Measurements from ENCODE around the gene CRIP1.

The CRIP1 gene

DNA sequence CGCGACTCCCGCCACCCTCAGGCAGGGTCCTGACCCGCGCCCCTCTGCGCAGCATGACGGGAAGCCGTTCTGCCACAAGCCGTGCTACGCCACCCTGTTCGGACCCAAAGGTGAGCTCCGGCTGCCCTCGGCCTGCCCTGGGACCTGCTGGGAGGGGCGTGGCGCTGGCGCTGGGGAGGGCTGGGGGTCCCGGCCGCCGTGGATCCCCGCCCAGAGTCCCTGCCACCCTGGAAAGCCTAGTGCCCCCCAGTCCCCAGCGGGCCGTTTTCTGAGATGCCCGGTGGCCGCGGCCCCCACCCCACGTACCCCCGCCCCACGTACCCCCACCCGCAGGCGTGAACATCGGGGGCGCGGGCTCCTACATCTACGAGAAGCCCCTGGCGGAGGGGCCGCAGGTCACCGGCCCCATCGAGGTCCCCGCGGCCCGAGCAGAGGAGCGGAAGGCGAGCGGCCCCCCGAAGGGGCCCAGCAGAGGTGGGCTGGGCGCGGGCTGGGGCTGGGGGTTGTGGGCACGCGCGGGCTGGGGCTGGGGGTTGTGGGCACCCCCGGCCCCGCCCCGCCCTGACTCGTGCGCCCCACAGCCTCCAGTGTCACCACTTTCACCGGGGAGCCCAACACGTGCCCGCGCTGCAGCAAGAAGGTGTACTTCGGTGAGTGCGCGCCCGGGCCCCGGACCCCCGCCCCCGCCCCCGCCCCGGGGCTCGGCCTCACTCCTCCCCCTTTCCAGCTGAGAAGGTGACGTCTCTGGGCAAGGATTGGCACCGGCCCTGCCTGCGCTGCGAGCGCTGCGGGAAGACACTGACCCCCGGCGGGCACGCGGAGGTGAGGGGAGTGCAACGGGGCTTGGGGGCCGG lies 8.1 kb upstream of the CRIP1 start:
- Histone ChIP-seq H3K9me2 (replicated peaks; ENCODE audit: insufficient read depth, low read length) (no peaks in the 10 kb centered on the region), H3K79me2 (ENCODE audit: insufficient read depth, low read length) (no peaks in the 10 kb centered on the region), H3K4me2 (ENCODE audit: low read depth, low read length, poor library complexity, severe bottlenecking) (no peak overlapping the region), H3K27me3 (ENCODE audit: low read length) (no peaks in the 10 kb centered on the region), H3K27ac (ENCODE audit: low read depth, low read length) (no peak overlapping the region), H3K9ac (ENCODE audit: low read length) (no peak overlapping the region), H3F3A (ENCODE audit: insufficient read depth) (no peaks in the 10 kb centered on the region), H2AFZ (ENCODE audit: low read depth, low read length, severe bottlenecking) (no peak overlapping the region), H3K36me3 (ENCODE audit: low read length) (no peaks in the 10 kb centered on the region), H4K20me1 (ENCODE audit: low read depth, low read length) (no peaks in the 10 kb centered on the region), H3K4me3 (ENCODE audit: insufficient read depth, low read length, poor library complexity, severe bottlenecking) (no peak overlapping the region), H3K9me3 (ENCODE audit: insufficient read depth, low read length) (0 out of 2 replicates have a peak, but pooled peaks cover 3% of the 10 kb centered on the region)
- TF ChIP-seq, protein P1, sequence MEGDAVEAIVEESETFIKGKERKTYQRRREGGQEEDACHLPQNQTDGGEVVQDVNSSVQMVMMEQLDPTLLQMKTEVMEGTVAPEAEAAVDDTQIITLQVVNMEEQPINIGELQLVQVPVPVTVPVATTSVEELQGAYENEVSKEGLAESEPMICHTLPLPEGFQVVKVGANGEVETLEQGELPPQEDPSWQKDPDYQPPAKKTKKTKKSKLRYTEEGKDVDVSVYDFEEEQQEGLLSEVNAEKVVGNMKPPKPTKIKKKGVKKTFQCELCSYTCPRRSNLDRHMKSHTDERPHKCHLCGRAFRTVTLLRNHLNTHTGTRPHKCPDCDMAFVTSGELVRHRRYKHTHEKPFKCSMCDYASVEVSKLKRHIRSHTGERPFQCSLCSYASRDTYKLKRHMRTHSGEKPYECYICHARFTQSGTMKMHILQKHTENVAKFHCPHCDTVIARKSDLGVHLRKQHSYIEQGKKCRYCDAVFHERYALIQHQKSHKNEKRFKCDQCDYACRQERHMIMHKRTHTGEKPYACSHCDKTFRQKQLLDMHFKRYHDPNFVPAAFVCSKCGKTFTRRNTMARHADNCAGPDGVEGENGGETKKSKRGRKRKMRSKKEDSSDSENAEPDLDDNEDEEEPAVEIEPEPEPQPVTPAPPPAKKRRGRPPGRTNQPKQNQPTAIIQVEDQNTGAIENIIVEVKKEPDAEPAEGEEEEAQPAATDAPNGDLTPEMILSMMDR (IDR thresholded peaks at IDR 0.05; ENCODE audit: insufficient read depth, low read length, poor library complexity, severe bottlenecking): no peak

DNA sequence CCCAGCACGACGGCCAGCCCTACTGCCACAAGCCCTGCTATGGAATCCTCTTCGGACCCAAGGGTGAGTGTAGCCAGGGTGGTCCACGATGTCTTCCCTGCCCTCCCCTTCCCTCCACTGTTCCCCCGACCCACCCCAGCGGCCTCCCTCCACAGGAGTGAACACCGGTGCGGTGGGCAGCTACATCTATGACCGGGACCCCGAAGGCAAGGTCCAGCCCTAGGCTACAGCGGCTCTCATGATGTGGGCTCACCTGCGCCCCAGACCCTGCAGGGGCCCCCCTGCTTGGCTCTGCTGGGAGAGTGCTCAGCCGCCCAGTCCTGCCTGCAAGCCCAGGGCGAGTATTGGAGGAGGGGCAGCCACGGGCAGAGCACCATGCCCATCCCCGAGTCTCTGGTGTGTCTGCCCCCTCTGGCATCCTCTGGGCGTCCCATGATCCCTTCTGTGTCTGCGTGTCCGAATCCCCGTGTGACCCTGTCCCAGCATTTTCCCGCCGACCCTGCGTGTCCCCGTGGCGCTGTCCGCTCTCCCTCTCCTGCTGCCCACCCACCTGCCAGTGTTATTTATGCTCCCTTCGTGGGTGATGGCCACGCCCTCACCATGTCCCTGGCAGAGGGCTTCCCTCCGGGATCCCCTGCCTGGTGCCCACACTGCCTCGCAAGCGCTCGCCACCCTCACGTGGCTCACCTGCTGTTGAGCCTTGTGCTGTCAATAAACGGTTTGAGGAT lies 7.1 kb upstream of the CRIP1 start:
- Histone ChIP-seq H3K4me3 (ENCODE audit: insufficient read depth, low read length, poor library complexity, severe bottlenecking) (no peak overlapping the region), H3K9me3 (ENCODE audit: insufficient read depth, low read length) (0 out of 2 replicates have a peak, but pooled peaks cover 3% of the 10 kb centered on the region), H3F3A (ENCODE audit: insufficient read depth) (no peaks in the 10 kb centered on the region), H3K27ac (ENCODE audit: low read depth, low read length) (no peak overlapping the region), H4K20me1 (ENCODE audit: low read depth, low read length) (no peaks in the 10 kb centered on the region), H3K36me3 (ENCODE audit: low read length) (no peaks in the 10 kb centered on the region), H3K4me2 (ENCODE audit: low read depth, low read length, poor library complexity, severe bottlenecking) (no peak overlapping the region), H3K9ac (ENCODE audit: low read length) (no peak overlapping the region), H3K9me2 (replicated peaks; ENCODE audit: insufficient read depth, low read length) (no peaks in the 10 kb centered on the region), H2AFZ (ENCODE audit: low read depth, low read length, severe bottlenecking) (no peak overlapping the region), H3K27me3 (ENCODE audit: low read length) (no peaks in the 10 kb centered on the region), H3K79me2 (ENCODE audit: insufficient read depth, low read length) (no peaks in the 10 kb centered on the region)
- TF ChIP-seq EZH2phosphoT487 (conservative IDR thresholded peaks at IDR 0.05; ENCODE audit: low read length): no peak
- TF ChIP-seq, protein P1 (IDR thresholded peaks at IDR 0.05; ENCODE audit: insufficient read depth, low read length, poor library complexity, severe bottlenecking): no peak

DNA sequence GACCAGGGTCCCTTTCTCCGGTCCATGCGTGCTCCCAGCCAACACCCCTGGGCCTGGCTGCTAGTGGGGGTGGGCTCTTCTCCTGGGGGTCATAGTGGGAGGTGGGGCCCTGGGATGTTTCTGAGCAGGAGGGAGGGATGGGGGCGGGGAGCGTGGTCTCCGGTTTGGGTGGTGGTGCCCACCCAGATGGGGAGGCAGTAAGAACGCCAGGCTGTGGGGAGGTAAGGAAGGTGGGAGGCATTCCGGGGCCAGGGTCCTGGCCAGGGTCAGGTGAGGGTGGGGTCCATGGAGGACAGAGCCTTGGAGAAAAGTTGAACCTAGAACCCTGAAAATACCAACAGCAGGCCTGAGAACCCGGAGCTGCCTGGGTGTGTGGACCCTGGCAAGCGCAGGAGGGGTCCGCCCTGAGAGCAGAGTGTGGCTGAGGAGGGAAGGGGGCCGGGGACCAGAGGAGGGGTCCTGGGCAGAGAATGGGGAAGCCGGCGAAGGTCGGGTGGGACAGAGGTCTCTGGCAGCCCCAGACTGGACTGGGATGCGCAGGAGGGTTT lies 6.4 kb upstream of the CRIP1 start:
- Histone ChIP-seq H3K4me2 (ENCODE audit: low read depth, low read length, poor library complexity, severe bottlenecking) (no peak overlapping the region), H3K9me3 (ENCODE audit: insufficient read depth, low read length) (0 out of 2 replicates have a peak, but pooled peaks cover 3% of the 10 kb centered on the region), H3F3A (ENCODE audit: insufficient read depth) (no peaks in the 10 kb centered on the region), H3K36me3 (ENCODE audit: low read length) (no peaks in the 10 kb centered on the region), H3K79me2 (ENCODE audit: insufficient read depth, low read length) (no peaks in the 10 kb centered on the region), H3K4me3 (ENCODE audit: insufficient read depth, low read length, poor library complexity, severe bottlenecking) (no peak overlapping the region), H3K9me2 (replicated peaks; ENCODE audit: insufficient read depth, low read length) (no peaks in the 10 kb centered on the region), H3K27me3 (ENCODE audit: low read length) (no peaks in the 10 kb centered on the region), H2AFZ (ENCODE audit: low read depth, low read length, severe bottlenecking) (no peak overlapping the region), H3K9ac (ENCODE audit: low read length) (no peak overlapping the region), H3K27ac (ENCODE audit: low read depth, low read length) (no peak overlapping the region), H4K20me1 (ENCODE audit: low read depth, low read length) (no peaks in the 10 kb centered on the region)
- TF ChIP-seq EZH2phosphoT487 (conservative IDR thresholded peaks at IDR 0.05; ENCODE audit: low read length): no peak
- TF ChIP-seq, protein P1 (IDR thresholded peaks at IDR 0.05; ENCODE audit: insufficient read depth, low read length, poor library complexity, severe bottlenecking): no peak

Data from SU-DHL-6 (cell line).